ENCODE results near the gene HRCT1. TPM values are rescaled to one million over a fixed set of nuclear protein-coding genes. Genes with fewer than 3 reads are reported as not detected.

Gene HRCT1
- total RNA-seq: not detected in 2 replicates
- long read RNA-seq: 0 reads

DNA sequence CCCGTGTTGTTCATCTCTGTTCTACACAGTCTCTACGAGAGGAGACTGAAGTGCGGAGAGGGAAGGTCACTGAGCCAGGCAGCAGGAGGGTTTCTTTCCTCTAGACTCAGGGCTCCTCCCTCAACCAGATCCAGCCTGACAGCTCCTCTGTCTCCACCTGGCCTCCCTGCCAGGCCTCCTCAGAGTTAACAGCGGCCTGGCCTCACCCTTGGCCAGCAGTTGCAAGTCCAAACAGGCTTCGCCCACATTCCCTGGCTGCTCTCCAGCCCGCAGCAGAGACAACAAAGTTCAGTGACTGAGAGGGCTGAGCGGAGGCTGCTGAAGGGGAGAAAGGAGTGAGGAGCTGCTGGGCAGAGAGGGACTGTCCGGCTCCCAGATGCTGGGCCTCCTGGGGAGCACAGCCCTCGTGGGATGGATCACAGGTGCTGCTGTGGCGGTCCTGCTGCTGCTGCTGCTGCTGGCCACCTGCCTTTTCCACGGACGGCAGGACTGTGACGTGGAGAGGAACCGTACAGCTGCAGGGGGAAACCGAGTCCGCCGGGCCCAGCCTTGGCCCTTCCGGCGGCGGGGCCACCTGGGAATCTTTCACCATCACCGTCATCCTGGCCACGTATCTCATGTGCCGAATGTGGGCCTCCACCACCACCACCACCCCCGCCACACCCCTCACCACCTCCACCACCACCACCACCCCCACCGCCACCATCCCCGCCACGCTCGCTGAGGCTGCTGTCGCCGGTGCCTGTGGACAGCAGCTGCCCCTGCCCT is at the start of gene HRCT1:
Gene HRCT1, plus strand, starts transcription at position 291 of the 768 bp plus-strand sequence. Its CDS starts 86 bp downstream, at position 377.
- H3K27ac Mint-ChIP-seq (ENCODE audit: unreplicated experiment): peak within 1 kb of the TSS; percentile 71
- TF ChIP-seq, protein P1, sequence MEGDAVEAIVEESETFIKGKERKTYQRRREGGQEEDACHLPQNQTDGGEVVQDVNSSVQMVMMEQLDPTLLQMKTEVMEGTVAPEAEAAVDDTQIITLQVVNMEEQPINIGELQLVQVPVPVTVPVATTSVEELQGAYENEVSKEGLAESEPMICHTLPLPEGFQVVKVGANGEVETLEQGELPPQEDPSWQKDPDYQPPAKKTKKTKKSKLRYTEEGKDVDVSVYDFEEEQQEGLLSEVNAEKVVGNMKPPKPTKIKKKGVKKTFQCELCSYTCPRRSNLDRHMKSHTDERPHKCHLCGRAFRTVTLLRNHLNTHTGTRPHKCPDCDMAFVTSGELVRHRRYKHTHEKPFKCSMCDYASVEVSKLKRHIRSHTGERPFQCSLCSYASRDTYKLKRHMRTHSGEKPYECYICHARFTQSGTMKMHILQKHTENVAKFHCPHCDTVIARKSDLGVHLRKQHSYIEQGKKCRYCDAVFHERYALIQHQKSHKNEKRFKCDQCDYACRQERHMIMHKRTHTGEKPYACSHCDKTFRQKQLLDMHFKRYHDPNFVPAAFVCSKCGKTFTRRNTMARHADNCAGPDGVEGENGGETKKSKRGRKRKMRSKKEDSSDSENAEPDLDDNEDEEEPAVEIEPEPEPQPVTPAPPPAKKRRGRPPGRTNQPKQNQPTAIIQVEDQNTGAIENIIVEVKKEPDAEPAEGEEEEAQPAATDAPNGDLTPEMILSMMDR (conservative IDR thresholded peaks at IDR 0.05): no peak
- peaks cover 35% of the 10 kb centered on the region for H3K4me1 Mint-ChIP-seq
- no peak for DNase-seq (ENCODE audit: low read depth, low spot score)
- H3K27me3 Mint-ChIP-seq (ENCODE audit: low read depth): peaks cover 11% of the 10 kb centered on the region
- H3K9me3 Mint-ChIP-seq: no peaks in the 10 kb centered on the region
- H3K36me3 Mint-ChIP-seq (ENCODE audit: low read depth): no peaks in the 10 kb centered on the region
- H3K4me3 Mint-ChIP-seq: no peak within 1 kb of the TSS

DNA sequence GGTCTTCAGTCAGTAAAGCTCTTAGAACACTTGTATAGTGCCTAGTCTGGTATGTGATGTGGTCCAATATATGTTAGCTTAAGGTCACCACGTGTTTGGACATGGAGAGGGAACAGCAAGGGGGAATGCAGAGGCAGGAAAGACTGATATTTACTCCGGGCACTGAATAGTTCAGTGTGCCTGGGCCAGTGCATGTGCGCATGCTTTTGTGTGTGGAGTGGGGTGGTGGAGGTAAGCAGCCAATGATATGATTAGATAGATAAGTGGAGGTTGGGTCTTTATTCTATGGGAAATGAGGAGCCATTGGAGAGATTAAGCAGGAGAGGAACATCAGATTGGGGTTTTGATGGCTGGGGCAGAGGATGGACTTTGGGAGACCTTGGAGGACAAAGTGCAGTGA is 49.8 kb upstream of the HRCT1 start:
- Mint-ChIP-seq H3K27me3 (ENCODE audit: low read depth) (peaks cover 15% of the 10 kb centered on the region), H3K9me3 (no peaks in the 10 kb centered on the region), H3K36me3 (ENCODE audit: low read depth) (no peaks in the 10 kb centered on the region), H3K4me1 (no peaks in the 10 kb centered on the region), H3K27ac (ENCODE audit: unreplicated experiment) (no peak overlapping the region), H3K4me3 (no peak overlapping the region)
- no peak for DNase-seq (ENCODE audit: low read depth, low spot score)
- TF ChIP-seq, protein P1 (conservative IDR thresholded peaks at IDR 0.05): no peak

DNA sequence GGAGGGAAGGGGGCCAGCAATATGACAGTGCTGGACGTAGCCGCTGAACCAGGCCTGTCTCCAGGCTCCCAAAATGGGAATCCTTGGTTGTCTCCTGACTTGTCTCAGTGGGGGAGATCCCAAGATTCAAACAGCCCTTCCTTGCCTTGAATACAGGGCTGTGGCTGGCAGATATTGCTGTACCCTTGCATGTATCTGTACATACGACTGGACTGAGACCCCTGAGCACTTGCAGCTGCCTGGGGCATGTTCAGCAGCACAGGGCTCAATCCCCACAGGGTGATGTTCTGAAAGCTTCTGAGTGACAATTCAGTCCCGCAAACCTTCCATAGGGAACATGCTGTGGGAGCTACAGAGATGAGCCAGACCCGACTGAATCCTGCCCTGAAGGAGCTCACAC is 49.1 kb upstream of the HRCT1 start:
- no peak overlapping the region for H3K4me3 Mint-ChIP-seq
- DNase-seq (ENCODE audit: low read depth, low spot score): no peak
- no peak overlapping the region for H3K27ac Mint-ChIP-seq (ENCODE audit: unreplicated experiment)
- H3K36me3 Mint-ChIP-seq (ENCODE audit: low read depth): no peaks in the 10 kb centered on the region
- TF ChIP-seq, protein P1 (conservative IDR thresholded peaks at IDR 0.05): no peak
- peaks cover 21% of the 10 kb centered on the region for H3K27me3 Mint-ChIP-seq (ENCODE audit: low read depth)
- no peaks in the 10 kb centered on the region for H3K4me1 Mint-ChIP-seq
- no peaks in the 10 kb centered on the region for H3K9me3 Mint-ChIP-seq

DNA sequence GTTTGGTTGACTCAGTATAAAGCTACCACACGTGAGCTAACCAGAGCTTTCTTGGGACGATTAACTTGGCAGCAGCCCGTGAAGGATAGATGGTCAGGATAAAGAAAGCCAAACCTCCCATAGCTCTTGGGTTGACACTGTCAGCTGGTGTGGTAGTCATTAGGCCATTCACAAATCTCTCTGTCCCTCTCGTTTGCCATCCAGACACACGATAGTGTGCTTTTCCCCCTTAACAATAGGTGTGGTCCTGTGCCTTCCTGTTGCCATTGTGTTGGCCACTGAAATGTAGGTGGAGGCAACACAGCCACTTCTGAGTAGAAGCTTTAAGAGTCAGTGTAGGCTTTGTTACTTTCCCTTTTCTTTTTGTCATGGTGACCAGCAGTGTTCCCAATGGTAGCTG is 47.5 kb upstream of the HRCT1 start:
- Mint-ChIP-seq H3K4me1 (no peaks in the 10 kb centered on the region), H3K9me3 (no peaks in the 10 kb centered on the region), H3K4me3 (no peak overlapping the region), H3K27me3 (ENCODE audit: low read depth) (peaks cover 25% of the 10 kb centered on the region), H3K36me3 (ENCODE audit: low read depth) (no peaks in the 10 kb centered on the region), H3K27ac (ENCODE audit: unreplicated experiment) (peak overlapping the region; percentile 38)
- no peak for DNase-seq (ENCODE audit: low read depth, low spot score)
- TF ChIP-seq, protein P1 (conservative IDR thresholded peaks at IDR 0.05): no peak

DNA sequence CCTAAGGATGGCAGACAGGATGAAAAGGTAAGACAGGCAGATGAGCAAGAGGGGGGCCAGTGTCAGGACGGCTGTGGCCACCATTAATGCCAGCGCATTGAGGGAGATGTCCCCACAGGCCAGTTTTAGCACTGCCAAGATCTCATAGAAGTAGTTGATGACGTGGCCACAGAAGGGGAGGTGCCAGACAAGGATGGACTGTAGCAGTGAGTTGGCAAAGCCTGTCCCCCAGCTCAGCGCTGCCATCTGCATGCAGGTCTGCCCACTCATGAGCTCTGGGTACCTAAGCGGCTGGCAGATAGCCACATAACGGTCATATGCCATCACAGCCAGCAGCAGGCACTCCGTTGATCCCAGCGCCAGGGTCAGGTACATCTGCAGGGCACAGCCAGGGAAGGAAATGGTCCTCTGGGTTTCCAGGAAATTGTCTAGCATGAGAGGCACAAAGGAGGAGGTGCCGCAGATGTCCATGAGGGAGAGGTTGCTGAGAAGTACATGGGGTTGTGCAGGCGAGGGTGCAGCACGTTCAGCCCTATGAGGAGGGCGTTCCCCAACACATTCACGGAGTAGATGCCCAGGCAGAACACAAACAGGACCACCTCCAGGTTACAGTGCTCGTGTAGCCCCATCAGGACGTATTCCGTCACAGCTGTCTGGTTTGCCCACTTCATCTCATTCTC is 46.6 kb upstream of the HRCT1 start:
- no peaks in the 10 kb centered on the region for H3K4me1 Mint-ChIP-seq
- no peaks in the 10 kb centered on the region for H3K9me3 Mint-ChIP-seq
- H3K4me3 Mint-ChIP-seq: no peak overlapping the region
- no peaks in the 10 kb centered on the region for H3K36me3 Mint-ChIP-seq (ENCODE audit: low read depth)
- H3K27me3 Mint-ChIP-seq (ENCODE audit: low read depth): peaks cover 25% of the 10 kb centered on the region
- no peak for DNase-seq (ENCODE audit: low read depth, low spot score)
- TF ChIP-seq, protein P1 (conservative IDR thresholded peaks at IDR 0.05): no peak
- H3K27ac Mint-ChIP-seq (ENCODE audit: unreplicated experiment): no peak overlapping the region

All from neural crest cell (in vitro differentiated cells).